ENCODE measurements around the gene SLAMF8.

DNA sequence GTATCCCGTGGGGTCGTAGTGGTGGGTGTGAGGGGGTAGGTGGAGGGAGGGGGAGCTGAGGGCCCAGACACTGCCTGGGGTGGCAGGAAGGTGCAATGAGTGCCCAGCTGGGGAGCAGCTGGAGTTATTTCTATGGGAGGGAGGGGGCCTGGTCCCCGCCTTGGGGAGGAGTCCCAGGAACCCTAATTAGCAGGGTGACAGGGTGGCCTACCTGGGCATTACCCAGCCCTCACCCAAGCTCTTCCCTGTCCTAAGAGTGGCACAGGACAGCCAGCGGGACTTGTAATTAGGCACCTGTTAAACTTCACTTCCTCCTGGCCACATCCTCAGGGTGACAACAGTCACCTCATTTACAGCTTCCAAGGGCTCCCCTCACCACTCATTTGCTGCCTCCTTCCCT, 35.9 kb downstream of the SLAMF8 start, which contains the start of gene VSIG8:
- TF ChIP-seq JUND (IDR thresholded peaks at IDR 0.05; ENCODE audit: low read length) (no peak), CEBPB (IDR thresholded peaks at IDR 0.05; ENCODE audit: low read depth, low read length) (no peak), POLR2A (IDR thresholded peaks at IDR 0.05; ENCODE audit: control extremely low read depth in 1 of 2, low read depth in 2 of 2, low read length in 2 of 2) (no peak), MAFK (IDR thresholded peaks at IDR 0.05; ENCODE audit: low read depth, low read length) (no peak), RXRA (IDR thresholded peaks at IDR 0.05; ENCODE audit: insufficient read depth, low read depth, low read length) (no peak), GABPA (IDR thresholded peaks at IDR 0.05; ENCODE audit: borderline replicate concordance, insufficient read depth, low read length) (no peak), HDAC2 (IDR thresholded peaks at IDR 0.05; ENCODE audit: borderline replicate concordance in 1 of 2, low read depth in 2 of 2, low read length in 2 of 2) (no peak), YY1 (IDR thresholded peaks at IDR 0.05; ENCODE audit: low read depth, low read length) (no peak), GTF2F1 (IDR thresholded peaks at IDR 0.05; ENCODE audit: borderline replicate concordance, low read depth, low read length) (no peak), CHD2 (IDR thresholded peaks at IDR 0.05; ENCODE audit: low read length) (no peak), NRF1 (IDR thresholded peaks at IDR 0.05; ENCODE audit: low read depth, low read length) (no peak)
